Measurements from ENCODE around the gene DHRS9. TPM values are rescaled to one million over a fixed set of nuclear protein-coding genes. Genes with fewer than 3 reads are reported as not detected.

Gene DHRS9
- total RNA-seq, 1 donor from 2014 or later = not detected

- intact Hi-C loops (cut with DNase I) = no loop called here
- no peak for DNase-seq (ENCODE audit: extremely low spot score in 2 of 2)
- no peak overlapping the region for H3K4me3 ChIP-seq
- H3K36me3 ChIP-seq = no peaks in the 10 kb centered on the region
- no peaks in the 10 kb centered on the region for H3K9me3 ChIP-seq
- H3K27me3 ChIP-seq = no peaks in the 10 kb centered on the region
- TF ChIP-seq POLR2AphosphoS5 (IDR thresholded peaks at IDR 0.05; ENCODE audit: insufficient read depth in 1 of 2, low read depth in 1 of 2) = no peak
- no peak for TF ChIP-seq POLR2A (IDR thresholded peaks at IDR 0.05)
- no peak for TF ChIP-seq CTCF (IDR thresholded peaks at IDR 0.05)
- no peaks in the 10 kb centered on the region for H3K4me1 ChIP-seq
- H3K27ac ChIP-seq = no peak overlapping the region
These were observed 74.6 kb downstream of the DHRS9 start for GRCh38 chr2:169143998-169144397.

Other genes starting within 250 kb of the DHRS9 start
- not detected for gene SPC25, start 179.1 kb upstream of the DHRS9 start, total RNA-seq
- gene G6PC2, start 168.3 kb upstream of the DHRS9 start, total RNA-seq = not detected
- not detected for gene ABCB11, start 38.2 kb upstream of the DHRS9 start, total RNA-seq